ENCODE measurements around the gene EHBP1L1. TPM values are rescaled to one million over a fixed set of nuclear protein-coding genes. Genes with fewer than 3 reads are reported as not detected.

Gene EHBP1L1
- total RNA-seq, 4 donors from 2014 or later: 46.5 to 101 (median 87.4) TPM

DNA sequence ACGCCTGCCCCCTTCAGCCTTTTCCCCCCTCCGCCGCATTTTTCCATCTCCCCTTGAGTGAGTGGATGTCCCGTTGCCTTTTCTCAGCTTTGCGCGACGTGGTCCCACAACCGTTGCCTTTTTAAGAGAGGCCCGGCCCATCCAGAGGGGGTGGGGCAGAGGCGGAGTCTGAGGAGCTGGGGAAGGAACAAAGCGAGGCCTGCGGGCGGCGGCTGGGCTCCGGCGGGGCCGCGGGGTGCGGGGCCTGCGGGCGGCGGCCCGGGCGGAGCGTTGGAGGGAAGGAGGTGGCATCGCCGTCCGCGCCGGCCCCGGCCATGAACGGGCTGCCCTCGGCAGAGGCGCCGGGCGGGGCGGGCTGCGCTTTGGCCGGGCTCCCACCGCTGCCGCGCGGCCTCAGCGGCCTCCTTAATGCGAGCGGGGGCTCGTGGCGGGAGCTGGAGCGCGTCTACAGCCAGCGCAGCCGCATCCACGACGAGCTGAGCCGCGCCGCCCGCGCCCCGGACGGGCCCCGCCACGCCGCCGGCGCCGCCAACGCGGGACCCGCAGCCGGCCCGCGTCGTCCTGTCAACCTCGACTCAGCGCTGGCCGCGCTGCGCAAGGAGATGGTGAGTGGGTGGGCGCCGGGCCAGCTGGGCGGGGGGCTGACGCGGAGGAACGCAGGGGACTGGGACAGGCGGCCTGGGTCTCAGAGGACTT is 3.3 kb upstream of the EHBP1L1 start, which contains the start of gene FAM89B:
Gene FAM89B, plus strand, starts transcription at position 183 of the 696 bp plus-strand sequence. Its CDS starts 132 bp downstream, at position 315.
- Histone ChIP-seq H3K9me3 (no peaks in the 10 kb centered on the region), H3K4me1 (peaks cover 50 to 86% (median 64%) of the 10 kb centered on the region in 3 donors), H3K36me3 (peaks cover 0 to 13% (median 0%) of the 10 kb centered on the region in 3 donors), H3K27me3 (no peaks in the 10 kb centered on the region), H3K27ac (peak within 1 kb of the TSS; percentile 96 to 99 (median 98)), H3K4me3 (peak within 1 kb of the TSS; percentile 80 to 92 (median 84))
- WGBS, 2 donors: 0 to 3% methylated on average over 7 to 9 of the region's 86 CpGs
- peak; percentile 62 for DNase-seq
- TF ChIP-seq POLR2A (IDR thresholded peaks at IDR 0.05): peak in 3 of 4 donors; percentile 39 to 72 (median 68)
- TF ChIP-seq, protein P1, sequence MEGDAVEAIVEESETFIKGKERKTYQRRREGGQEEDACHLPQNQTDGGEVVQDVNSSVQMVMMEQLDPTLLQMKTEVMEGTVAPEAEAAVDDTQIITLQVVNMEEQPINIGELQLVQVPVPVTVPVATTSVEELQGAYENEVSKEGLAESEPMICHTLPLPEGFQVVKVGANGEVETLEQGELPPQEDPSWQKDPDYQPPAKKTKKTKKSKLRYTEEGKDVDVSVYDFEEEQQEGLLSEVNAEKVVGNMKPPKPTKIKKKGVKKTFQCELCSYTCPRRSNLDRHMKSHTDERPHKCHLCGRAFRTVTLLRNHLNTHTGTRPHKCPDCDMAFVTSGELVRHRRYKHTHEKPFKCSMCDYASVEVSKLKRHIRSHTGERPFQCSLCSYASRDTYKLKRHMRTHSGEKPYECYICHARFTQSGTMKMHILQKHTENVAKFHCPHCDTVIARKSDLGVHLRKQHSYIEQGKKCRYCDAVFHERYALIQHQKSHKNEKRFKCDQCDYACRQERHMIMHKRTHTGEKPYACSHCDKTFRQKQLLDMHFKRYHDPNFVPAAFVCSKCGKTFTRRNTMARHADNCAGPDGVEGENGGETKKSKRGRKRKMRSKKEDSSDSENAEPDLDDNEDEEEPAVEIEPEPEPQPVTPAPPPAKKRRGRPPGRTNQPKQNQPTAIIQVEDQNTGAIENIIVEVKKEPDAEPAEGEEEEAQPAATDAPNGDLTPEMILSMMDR (IDR thresholded peaks at IDR 0.05): no peak
- intact Hi-C loops (cut with DNase I): loop anchor here (5.0 kb wide), 1 partner anchor 35 kb away; no protein-coding TSS in a partner anchor

DNA sequence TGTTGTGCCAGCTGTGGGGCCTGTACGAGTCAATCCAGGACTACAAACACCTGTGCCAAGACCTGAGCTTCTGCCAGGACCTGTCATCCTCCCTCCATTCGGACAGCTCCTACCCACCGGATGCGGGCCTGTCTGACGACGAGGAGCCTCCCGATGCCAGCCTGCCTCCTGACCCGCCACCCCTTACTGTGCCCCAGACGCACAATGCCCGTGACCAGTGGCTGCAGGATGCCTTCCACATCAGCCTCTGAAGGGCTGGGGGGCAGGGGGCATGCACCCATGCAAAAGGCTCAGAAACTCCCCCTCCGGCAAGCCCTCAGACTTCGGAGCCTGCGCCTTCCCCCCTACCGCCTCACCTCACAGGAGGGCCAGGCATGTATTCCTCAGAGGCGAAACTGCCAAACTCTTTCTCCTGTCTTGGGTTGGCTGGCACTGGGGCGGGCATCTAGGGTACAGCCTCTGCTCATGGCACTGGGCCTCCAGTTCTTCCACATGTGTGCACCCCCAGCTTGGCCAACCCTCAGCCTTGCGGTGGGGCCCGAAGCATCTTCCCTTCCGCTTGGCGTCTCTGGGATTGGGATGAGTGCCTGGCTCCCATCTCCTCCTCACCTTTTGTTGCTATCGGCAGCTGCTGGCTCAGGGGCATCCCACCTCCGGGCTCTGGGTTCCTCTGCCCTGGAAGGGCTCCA is 2.3 kb upstream of the EHBP1L1 start:
- Histone ChIP-seq H3K36me3 (peaks cover 0 to 11% (median 0%) of the 10 kb centered on the region in 3 donors), H3K9me3 (no peaks in the 10 kb centered on the region), H3K27ac (peak overlapping the region; percentile 96 to 99 (median 98)), H3K4me3 (peak overlapping the region; percentile 80 to 92 (median 84)), H3K27me3 (no peaks in the 10 kb centered on the region), H3K4me1 (peaks cover 52 to 86% (median 71%) of the 10 kb centered on the region in 3 donors)
- TF ChIP-seq, protein P1 (IDR thresholded peaks at IDR 0.05): no peak
- TF ChIP-seq POLR2A (IDR thresholded peaks at IDR 0.05): no peak
- DNase-seq: no peak
- intact Hi-C loops (cut with DNase I): loop anchor here (5.0 kb wide), 1 partner anchor 36 kb away; no protein-coding TSS in a partner anchor
- WGBS, 2 donors: 0 to 14% methylated on average over 1 to 19 of the region's 22 CpGs

DNA sequence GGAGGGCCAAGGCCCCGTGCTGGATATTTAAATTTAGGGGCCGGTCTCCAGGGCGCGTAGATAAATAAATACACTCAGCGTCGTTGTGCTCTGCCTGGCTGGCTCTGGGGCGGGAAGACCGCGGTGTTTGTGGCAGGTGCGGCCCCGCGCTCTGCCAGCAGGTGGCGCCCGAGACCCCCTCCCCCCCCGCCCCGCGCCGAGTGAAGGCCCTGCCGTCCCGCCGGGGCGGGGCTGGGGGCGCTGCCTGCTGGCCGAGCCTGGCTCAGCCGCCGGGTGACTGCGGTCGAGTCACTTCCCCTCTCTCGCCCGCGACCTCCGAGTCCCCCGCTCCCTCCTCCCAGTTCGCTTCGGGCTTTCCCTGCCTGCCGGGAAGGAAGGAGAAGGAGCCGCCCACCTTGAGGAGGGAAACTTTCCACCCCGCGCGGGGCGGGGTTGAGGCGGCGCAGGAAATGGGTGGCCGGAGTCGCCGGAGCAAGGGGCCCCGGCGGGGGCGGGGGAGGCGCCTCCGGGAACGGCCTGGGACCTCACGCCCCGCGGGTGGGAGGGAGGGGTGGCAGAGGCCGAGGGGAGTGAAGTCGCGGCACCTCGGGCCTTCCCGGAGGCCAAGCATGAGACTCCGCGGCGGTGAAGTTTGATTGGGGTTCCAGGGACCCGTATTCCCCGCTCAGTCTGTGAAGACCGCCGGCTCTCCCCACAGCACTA is 1.6 kb upstream of the EHBP1L1 start:
- peak overlapping the region; percentile 96 to 99 (median 98) for H3K27ac ChIP-seq
- intact Hi-C loops (cut with DNase I): loop anchor here (5.0 kb wide), 1 partner anchor 37 kb away; no protein-coding TSS in a partner anchor
- WGBS, 2 donors: 0 to 2% methylated on average over 4 to 12 of the region's 67 CpGs
- H3K36me3 ChIP-seq: peaks cover 0 to 16% (median 3%) of the 10 kb centered on the region in 3 donors
- no peaks in the 10 kb centered on the region for H3K27me3 ChIP-seq
- H3K4me1 ChIP-seq: peaks cover 48 to 86% (median 67%) of the 10 kb centered on the region in 3 donors
- peak; percentile 70 for DNase-seq
- TF ChIP-seq, protein P1 (IDR thresholded peaks at IDR 0.05): peak; percentile 94 to 99 (median 96)
- TF ChIP-seq POLR2A (IDR thresholded peaks at IDR 0.05): peak in 1 of 4 donors; percentile 40
- peak overlapping the region; percentile 80 to 92 (median 84) for H3K4me3 ChIP-seq
- H3K9me3 ChIP-seq: no peaks in the 10 kb centered on the region

DNA sequence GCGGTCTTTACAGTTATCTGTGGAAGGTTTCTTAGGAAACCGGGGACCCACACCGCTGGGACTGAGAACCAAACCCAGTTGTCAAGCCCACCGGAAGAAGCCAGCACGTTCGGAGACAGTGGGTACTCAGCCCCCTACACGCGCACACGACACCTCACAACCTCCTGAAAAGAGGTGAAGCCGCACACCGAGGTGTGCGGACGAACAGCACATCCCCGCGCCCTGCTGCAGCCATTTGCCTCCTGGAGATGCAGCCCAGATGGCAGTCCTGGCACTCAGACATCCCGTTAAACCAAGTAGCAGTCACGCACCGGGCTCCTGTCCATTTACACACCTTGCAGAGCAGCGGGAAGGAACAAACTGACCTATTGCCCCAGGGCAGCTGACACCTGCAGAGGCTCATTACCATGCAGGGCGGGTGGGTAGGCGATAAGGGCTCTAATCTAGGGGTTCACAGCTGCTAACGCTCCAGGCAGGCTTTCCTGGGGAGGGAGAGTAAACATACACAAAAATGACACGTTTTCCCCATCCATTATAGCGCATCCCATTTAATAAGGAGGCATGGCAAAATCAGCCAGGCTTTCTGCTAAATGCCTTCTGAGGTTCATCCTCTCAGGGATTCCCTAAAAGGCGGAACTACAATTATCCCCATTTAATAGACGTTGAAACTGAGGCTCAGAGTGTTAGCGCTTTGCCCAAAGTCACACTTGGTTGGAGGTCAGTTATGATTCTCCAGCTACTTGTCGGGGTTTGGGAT is 864 bp upstream of the EHBP1L1 start:
- Histone ChIP-seq H3K27ac (peak overlapping the region; percentile 96 to 99 (median 98)), H3K9me3 (no peaks in the 10 kb centered on the region), H3K4me3 (peak overlapping the region; percentile 80 to 92 (median 84)), H3K4me1 (peaks cover 48 to 86% (median 63%) of the 10 kb centered on the region in 3 donors), H3K36me3 (peaks cover 6 to 23% (median 6%) of the 10 kb centered on the region in 3 donors), H3K27me3 (no peaks in the 10 kb centered on the region)
- intact Hi-C loops (cut with DNase I): loop anchor here (5.0 kb wide), 1 partner anchor 38 kb away; no protein-coding TSS in a partner anchor
- 9 to 18% methylated on average over 3 to 11 of the region's 28 CpGs for WGBS, 2 donors
- TF ChIP-seq, protein P1 (IDR thresholded peaks at IDR 0.05): no peak
- TF ChIP-seq POLR2A (IDR thresholded peaks at IDR 0.05): no peak
- no peak for DNase-seq
